Stimulated activated CD8-positive, alpha-beta memory T cell treated with anti-CD3 and anti-CD28 coated beads, Interleukin-15, amount 100 ng/mL, for 48 hours (primary cell): Measurements from ENCODE around the gene ABHD17A.

Experiments
- DNase-seq, 2 donors: peaks; one replicate each; pipeline ENCODE4 v3.0.0-alpha.2; 2020; ENCODE audit warnings: low read depth in 2 of 2

ABHD17A gene

GRCh38 chr19:1839658-1840540, 45.4 kb downstream of the ABHD17A start:
- DNase-seq = no peak

GRCh38 chr19:1837625-1838105, 47.6 kb downstream of the ABHD17A start:
- DNase-seq = no peak

GRCh38 chr19:1837222-1837565, 48.1 kb downstream of the ABHD17A start:
- DNase-seq = no peak

GRCh38 chr19:1836458-1837221, 48.7 kb downstream of the ABHD17A start:
- no peak for DNase-seq

GRCh38 chr19:1833540-1833939, 51.8 kb downstream of the ABHD17A start:
- no peak for DNase-seq

- no peak for DNase-seq
Observed at GRCh38 chr19:1832046-1832663, 53.1 kb downstream of the ABHD17A start.

- DNase-seq = no peak
Observed at GRCh38 chr19:1830978-1831377, 54.3 kb downstream of the ABHD17A start.

GRCh38 chr19:1830568-1830967, 54.7 kb downstream of the ABHD17A start:
- DNase-seq = no peak

- no peak for DNase-seq
Observed at GRCh38 chr19:1829958-1830357, 55.3 kb downstream of the ABHD17A start.

- no peak for DNase-seq
Observed at GRCh38 chr19:1828279-1829238, 56.7 kb downstream of the ABHD17A start.

- DNase-seq = no peak
Observed at GRCh38 chr19:1827566-1828278, 57.6 kb downstream of the ABHD17A start.
